GM12878 (cell line): ENCODE results near the gene ZBTB3. TPM values are rescaled to one million over a fixed set of nuclear protein-coding genes. Genes with fewer than 3 reads are reported as not detected.
A peak's percentile ranks its signal among the peaks of the same experiment; 100 is the strongest.

ENCODE experiments used
- BMI1 ChIP-seq: fragments of 450-650 bp; IDR thresholded peaks from 2 replicates; pipeline ENCODE4 v1.6.1; 2016; ENCODE audit warnings: mild to moderate bottlenecking, moderate library complexity, borderline replicate concordance
- CEBPB ChIP-seq, 2 experiments: fragments of 150-350 bp in 1 of 2; IDR thresholded peaks; 2 replicates each; pipeline ENCODE4 v1.6.1; 2012 to 2014; ENCODE audit warnings: low read depth in 2 of 2, low read length in 2 of 2, borderline replicate concordance in 1 of 2, inconsistent platforms in 1 of 2
- DPF2 ChIP-seq: fragments of 450-650 bp; IDR thresholded peaks from 2 replicates; pipeline ENCODE4 v1.6.1; 2017; ENCODE audit warnings: mild to moderate bottlenecking
- IKZF2 ChIP-seq, 2 experiments: fragments of 450-650 bp; IDR thresholded peaks; 2 replicates each; pipeline ENCODE4 v1.6.1; 2017; ENCODE audit warnings: mild to moderate bottlenecking in 2 of 2, moderate library complexity in 2 of 2
- MYC ChIP-seq: IDR thresholded peaks from 2 replicates; pipeline ENCODE4 v1.6.1; 2011; ENCODE audit warnings: mild to moderate bottlenecking, low read length, moderate library complexity, inconsistent platforms; ENCODE audit not compliant: insufficient read depth, insufficient replicate concordance, insufficient read length, severe bottlenecking
- NBN ChIP-seq: fragments of 450-650 bp; IDR thresholded peaks from 2 replicates; pipeline ENCODE4 v1.6.1; 2016
- NR2F1 ChIP-seq: fragments of 450-650 bp; conservative IDR thresholded peaks from 2 replicates; pipeline ENCODE4 v1.6.1; 2017; ENCODE audit warnings: mild to moderate bottlenecking
- POLR2AphosphoS5 ChIP-seq: IDR thresholded peaks from 2 replicates; pipeline ENCODE4 v1.6.1; 2011; ENCODE audit warnings: mild to moderate bottlenecking, low read length, inconsistent platforms
- RCOR1 ChIP-seq: conservative IDR thresholded peaks from 2 replicates; pipeline ENCODE4 v1.6.1; 2012; ENCODE audit warnings: low read depth, low read length, improper control_type of control experiment
- SIN3A ChIP-seq: IDR thresholded peaks from 2 replicates; pipeline ENCODE4 v1.6.1; 2012; ENCODE audit warnings: low read depth, low read length, improper control_type of control experiment
- SP1 ChIP-seq: IDR thresholded peaks from one replicate; pipeline ENCODE4 v1.6.1; 2011; ENCODE audit warnings: low read depth, low read length
- SREBF2 ChIP-seq: IDR thresholded peaks from 2 replicates; pipeline ENCODE4 v1.6.1; 2012; ENCODE audit warnings: mild to moderate bottlenecking, low read length
- SUPT20H ChIP-seq: IDR thresholded peaks from 2 replicates; pipeline ENCODE4 v1.6.1; 2011; ENCODE audit warnings: low read depth, mild to moderate bottlenecking, low read length, moderate library complexity, borderline replicate concordance; ENCODE audit not compliant: control insufficient read depth
- WRNIP1 ChIP-seq: IDR thresholded peaks from 2 replicates; pipeline ENCODE4 v1.6.1; 2011; ENCODE audit warnings: low read depth, low read length, improper control_type of control experiment, borderline replicate concordance
- ZNF384 ChIP-seq: IDR thresholded peaks from 2 replicates; pipeline ENCODE4 v1.6.1; 2012; ENCODE audit warnings: low read depth, mild to moderate bottlenecking, low read length, improper control_type of control experiment, borderline replicate concordance
- ZZZ3 ChIP-seq: IDR thresholded peaks from 2 replicates; pipeline ENCODE4 v1.6.1; 2011; ENCODE audit warnings: low read depth; ENCODE audit not compliant: control insufficient read depth, insufficient read length
- polyA plus RNA-seq, 11 experiments: library from polyadenylated mRNA; depleted of rRNA in 4 of 11; unstranded in 6 of 11; stranded (reverse) in 5 of 11; fragments of >200 nt; fragmentation: Nextera tagmentation in 4 of 11; fragmentation: Illumina TruSeq in 1 of 11; extraction: Ambion mirVana in 4 of 11; extraction: Trizol in 1 of 11; gene quantifications; 1 replicate in 1 of 11; 2 replicates in 10 of 11; pipeline versions ENCODE4 v1.2.1 to v1.2.3, GENCODE V29; 2011 to 2016; ENCODE audit warnings: inconsistent platforms in 2 of 11, missing spikeins in 2 of 11, low read depth in 1 of 11
- total RNA-seq, 4 experiments: library from RNA; depleted of rRNA in 3 of 4; stranded (reverse); fragments of >200 nt in 3 of 4; fragmentation: Illumina TruSeq in 1 of 4; extraction: Trizol in 1 of 4; gene quantifications; 2 replicates each; pipeline versions ENCODE4 v1.2.1 to v1.2.3, GENCODE V29; 2013 to 2021
- TF ChIP-seq, protein P1 (sequence below): IDR thresholded peaks from 2 replicates; pipeline ENCODE4 v1.6.1; 2012; ENCODE audit warnings: improper control_type of control experiment, low read depth, low read length; ENCODE audit not compliant: insufficient replicate concordance
- TF ChIP-seq, protein P2 (sequence below): fragments of 450-650 bp; IDR thresholded peaks from 2 replicates; pipeline ENCODE4 v1.6.1; 2017; ENCODE audit warnings: mild to moderate bottlenecking, moderate library complexity
- TF ChIP-seq, protein P3 (sequence below): IDR thresholded peaks from 2 replicates; pipeline ENCODE4 v1.6.1; 2011; ENCODE audit warnings: borderline replicate concordance, low read depth, mild to moderate bottlenecking, moderate library complexity, low read length; ENCODE audit not compliant: insufficient read depth, poor library complexity, severe bottlenecking
- TF ChIP-seq, protein P4 (sequence below): IDR thresholded peaks from 2 replicates; pipeline ENCODE4 v1.6.1; 2011; ENCODE audit warnings: mild to moderate bottlenecking, low read depth, low read length, moderate library complexity; ENCODE audit not compliant: insufficient replicate concordance

ZBTB3 gene
- total and polyA plus RNA-seq, 10 of the 15 experiments (the other 5 are each of a cell fraction or from before 2014, with no cell fraction given) = 1.4 to 7.7 (median 4.8) TPM

DNA sequence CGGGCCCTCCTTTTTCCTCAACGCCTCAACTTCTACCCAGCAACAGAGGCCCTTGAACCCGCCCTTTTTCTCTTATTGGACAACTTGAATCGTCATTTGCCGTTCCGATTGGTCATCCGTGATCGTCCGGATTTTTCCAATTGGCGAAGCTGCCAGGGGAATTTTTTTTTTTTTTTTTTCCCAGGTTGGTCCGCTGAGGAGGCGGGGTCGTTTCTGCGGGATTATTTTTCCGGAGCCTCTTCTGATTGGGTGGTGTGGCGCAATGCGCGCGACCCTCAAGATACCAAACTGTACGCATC lies 26.1 kb downstream of the ZBTB3 start (continued):
- TF ChIP-seq, protein P1, sequence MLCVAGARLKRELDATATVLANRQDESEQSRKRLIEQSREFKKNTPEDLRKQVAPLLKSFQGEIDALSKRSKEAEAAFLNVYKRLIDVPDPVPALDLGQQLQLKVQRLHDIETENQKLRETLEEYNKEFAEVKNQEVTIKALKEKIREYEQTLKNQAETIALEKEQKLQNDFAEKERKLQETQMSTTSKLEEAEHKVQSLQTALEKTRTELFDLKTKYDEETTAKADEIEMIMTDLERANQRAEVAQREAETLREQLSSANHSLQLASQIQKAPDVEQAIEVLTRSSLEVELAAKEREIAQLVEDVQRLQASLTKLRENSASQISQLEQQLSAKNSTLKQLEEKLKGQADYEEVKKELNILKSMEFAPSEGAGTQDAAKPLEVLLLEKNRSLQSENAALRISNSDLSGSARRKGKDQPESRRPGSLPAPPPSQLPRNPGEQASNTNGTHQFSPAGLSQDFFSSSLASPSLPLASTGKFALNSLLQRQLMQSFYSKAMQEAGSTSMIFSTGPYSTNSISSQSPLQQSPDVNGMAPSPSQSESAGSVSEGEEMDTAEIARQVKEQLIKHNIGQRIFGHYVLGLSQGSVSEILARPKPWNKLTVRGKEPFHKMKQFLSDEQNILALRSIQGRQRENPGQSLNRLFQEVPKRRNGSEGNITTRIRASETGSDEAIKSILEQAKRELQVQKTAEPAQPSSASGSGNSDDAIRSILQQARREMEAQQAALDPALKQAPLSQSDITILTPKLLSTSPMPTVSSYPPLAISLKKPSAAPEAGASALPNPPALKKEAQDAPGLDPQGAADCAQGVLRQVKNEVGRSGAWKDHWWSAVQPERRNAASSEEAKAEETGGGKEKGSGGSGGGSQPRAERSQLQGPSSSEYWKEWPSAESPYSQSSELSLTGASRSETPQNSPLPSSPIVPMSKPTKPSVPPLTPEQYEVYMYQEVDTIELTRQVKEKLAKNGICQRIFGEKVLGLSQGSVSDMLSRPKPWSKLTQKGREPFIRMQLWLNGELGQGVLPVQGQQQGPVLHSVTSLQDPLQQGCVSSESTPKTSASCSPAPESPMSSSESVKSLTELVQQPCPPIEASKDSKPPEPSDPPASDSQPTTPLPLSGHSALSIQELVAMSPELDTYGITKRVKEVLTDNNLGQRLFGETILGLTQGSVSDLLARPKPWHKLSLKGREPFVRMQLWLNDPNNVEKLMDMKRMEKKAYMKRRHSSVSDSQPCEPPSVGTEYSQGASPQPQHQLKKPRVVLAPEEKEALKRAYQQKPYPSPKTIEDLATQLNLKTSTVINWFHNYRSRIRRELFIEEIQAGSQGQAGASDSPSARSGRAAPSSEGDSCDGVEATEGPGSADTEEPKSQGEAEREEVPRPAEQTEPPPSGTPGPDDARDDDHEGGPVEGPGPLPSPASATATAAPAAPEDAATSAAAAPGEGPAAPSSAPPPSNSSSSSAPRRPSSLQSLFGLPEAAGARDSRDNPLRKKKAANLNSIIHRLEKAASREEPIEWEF = no peak
- peak; percentile 99 for TF ChIP-seq ZNF384
- TF ChIP-seq RCOR1 = no peak
- TF ChIP-seq MYC = no peak
- TF ChIP-seq ZZZ3 = no peak
- TF ChIP-seq DPF2 = no peak
- TF ChIP-seq SREBF2 = no peak
- TF ChIP-seq, protein P2, sequence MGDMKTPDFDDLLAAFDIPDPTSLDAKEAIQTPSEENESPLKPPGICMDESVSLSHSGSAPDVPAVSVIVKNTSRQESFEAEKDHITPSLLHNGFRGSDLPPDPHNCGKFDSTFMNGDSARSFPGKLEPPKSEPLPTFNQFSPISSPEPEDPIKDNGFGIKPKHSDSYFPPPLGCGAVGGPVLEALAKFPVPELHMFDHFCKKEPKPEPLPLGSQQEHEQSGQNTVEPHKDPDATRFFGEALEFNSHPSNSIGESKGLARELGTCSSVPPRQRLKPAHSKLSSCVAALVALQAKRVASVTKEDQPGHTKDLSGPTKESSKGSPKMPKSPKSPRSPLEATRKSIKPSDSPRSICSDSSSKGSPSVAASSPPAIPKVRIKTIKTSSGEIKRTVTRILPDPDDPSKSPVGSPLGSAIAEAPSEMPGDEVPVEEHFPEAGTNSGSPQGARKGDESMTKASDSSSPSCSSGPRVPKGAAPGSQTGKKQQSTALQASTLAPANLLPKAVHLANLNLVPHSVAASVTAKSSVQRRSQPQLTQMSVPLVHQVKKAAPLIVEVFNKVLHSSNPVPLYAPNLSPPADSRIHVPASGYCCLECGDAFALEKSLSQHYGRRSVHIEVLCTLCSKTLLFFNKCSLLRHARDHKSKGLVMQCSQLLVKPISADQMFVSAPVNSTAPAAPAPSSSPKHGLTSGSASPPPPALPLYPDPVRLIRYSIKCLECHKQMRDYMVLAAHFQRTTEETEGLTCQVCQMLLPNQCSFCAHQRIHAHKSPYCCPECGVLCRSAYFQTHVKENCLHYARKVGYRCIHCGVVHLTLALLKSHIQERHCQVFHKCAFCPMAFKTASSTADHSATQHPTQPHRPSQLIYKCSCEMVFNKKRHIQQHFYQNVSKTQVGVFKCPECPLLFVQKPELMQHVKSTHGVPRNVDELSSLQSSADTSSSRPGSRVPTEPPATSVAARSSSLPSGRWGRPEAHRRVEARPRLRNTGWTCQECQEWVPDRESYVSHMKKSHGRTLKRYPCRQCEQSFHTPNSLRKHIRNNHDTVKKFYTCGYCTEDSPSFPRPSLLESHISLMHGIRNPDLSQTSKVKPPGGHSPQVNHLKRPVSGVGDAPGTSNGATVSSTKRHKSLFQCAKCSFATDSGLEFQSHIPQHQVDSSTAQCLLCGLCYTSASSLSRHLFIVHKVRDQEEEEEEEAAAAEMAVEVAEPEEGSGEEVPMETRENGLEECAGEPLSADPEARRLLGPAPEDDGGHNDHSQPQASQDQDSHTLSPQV = no peak
- no peak for TF ChIP-seq SIN3A
- peak in 1 of 2 experiments; percentile 73; a peak in 1 of 4 replicates for TF ChIP-seq CEBPB (IDR thresholded peaks at IDR 0.05; ENCODE audit: borderline replicate concordance in 1 of 2, low read depth in 2 of 2, low read length in 2 of 2)
- no peak for TF ChIP-seq BMI1
- TF ChIP-seq NBN = no peak
- no peak; a peak in 1 of 4 replicates for TF ChIP-seq IKZF2 (IDR thresholded peaks at IDR 0.05)
- no peak for TF ChIP-seq NR2F1
- TF ChIP-seq, protein P3, sequence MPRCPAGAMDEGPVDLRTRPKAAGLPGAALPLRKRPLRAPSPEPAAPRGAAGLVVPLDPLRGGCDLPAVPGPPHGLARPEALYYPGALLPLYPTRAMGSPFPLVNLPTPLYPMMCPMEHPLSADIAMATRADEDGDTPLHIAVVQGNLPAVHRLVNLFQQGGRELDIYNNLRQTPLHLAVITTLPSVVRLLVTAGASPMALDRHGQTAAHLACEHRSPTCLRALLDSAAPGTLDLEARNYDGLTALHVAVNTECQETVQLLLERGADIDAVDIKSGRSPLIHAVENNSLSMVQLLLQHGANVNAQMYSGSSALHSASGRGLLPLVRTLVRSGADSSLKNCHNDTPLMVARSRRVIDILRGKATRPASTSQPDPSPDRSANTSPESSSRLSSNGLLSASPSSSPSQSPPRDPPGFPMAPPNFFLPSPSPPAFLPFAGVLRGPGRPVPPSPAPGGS = no peak
- TF ChIP-seq WRNIP1 = no peak
- TF ChIP-seq SUPT20H = no peak
- peak; percentile 80 for TF ChIP-seq SP1
- TF ChIP-seq POLR2AphosphoS5 = no peak; the same call in 1 of the 2 replicates
- TF ChIP-seq, protein P4, sequence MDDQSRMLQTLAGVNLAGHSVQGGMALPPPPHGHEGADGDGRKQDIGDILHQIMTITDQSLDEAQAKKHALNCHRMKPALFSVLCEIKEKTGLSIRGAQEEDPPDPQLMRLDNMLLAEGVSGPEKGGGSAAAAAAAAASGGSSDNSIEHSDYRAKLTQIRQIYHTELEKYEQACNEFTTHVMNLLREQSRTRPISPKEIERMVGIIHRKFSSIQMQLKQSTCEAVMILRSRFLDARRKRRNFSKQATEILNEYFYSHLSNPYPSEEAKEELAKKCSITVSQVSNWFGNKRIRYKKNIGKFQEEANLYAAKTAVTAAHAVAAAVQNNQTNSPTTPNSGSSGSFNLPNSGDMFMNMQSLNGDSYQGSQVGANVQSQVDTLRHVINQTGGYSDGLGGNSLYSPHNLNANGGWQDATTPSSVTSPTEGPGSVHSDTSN = no peak
